ENCODE results near the gene HBQ1.
"Not testable (repeated sequence)": the region's sequence is repeated elsewhere in the genome, so short reads cannot be mapped to it uniquely, and the experiment has no call there.

The HBQ1 gene

DNA sequence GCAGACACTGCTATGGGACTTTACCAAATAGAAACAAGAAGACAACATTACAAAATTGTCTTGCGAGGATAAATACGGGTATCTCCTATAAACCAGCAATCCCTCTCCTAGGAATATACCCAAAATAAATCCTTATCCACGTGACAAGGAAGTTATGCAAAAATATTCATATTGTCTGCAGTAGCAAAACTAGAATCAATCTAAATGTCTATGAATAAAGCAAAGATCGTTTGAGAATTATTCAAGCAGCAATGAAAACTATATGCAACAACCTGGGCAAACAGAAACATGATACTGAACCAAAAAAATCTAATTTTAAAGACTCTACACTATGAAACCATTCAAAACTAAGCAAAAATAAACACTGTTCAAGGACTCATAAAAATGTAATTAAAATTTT, 39.8 kb downstream of the HBQ1 start:
- no peak for TF ChIP-seq JUND (IDR thresholded peaks at IDR 0.05; ENCODE audit: low read depth)
- DNase-seq (ENCODE audit: low read depth in 1 of 2, low spot score in 1 of 2) = no peak
- in situ Hi-C loops (cut with HindIII; ENCODE audit: low pct_unique_long_range_greater_than_20kb, low sequenced_read_pairs) = no loop called here

DNA sequence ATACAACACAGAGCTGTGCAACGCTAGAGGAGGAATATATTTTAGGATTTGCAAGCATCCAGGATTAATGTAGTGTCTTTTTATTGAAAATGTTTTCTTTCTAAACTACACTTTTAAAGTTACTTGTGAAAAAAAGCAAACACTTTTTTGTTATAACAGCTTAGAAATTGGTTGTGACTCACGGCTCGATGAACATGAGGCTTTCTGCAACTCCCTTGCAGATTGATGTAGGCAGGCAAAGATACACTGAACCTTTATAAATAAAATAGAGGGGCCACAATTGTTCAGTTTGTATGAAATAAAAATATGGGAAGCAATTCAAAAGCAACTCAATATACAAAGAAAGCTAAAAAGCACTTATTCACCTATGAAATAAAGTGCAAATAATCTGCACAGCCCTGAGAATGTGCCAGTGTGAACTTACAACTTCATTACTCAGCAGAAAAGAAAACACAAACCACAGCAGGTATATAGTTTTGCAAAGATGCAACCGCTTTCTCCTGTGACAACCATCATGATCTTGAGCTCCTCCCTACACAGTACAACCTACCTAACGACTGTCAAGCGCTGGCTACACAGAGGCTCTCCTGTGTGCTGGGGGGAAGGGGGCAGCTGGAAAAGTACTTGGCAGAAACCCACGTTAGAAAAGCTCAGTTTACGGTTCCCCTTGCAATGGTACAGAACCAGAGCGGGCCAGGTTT, 48.0 kb downstream of the HBQ1 start:
- in situ Hi-C loops (cut with HindIII; ENCODE audit: low pct_unique_long_range_greater_than_20kb, low sequenced_read_pairs) = no loop called here
- no peak for TF ChIP-seq JUND (IDR thresholded peaks at IDR 0.05; ENCODE audit: low read depth)
- peak in 1 of 2 experiments; percentile 46 for DNase-seq (ENCODE audit: low read depth in 1 of 2, low spot score in 1 of 2)

DNA sequence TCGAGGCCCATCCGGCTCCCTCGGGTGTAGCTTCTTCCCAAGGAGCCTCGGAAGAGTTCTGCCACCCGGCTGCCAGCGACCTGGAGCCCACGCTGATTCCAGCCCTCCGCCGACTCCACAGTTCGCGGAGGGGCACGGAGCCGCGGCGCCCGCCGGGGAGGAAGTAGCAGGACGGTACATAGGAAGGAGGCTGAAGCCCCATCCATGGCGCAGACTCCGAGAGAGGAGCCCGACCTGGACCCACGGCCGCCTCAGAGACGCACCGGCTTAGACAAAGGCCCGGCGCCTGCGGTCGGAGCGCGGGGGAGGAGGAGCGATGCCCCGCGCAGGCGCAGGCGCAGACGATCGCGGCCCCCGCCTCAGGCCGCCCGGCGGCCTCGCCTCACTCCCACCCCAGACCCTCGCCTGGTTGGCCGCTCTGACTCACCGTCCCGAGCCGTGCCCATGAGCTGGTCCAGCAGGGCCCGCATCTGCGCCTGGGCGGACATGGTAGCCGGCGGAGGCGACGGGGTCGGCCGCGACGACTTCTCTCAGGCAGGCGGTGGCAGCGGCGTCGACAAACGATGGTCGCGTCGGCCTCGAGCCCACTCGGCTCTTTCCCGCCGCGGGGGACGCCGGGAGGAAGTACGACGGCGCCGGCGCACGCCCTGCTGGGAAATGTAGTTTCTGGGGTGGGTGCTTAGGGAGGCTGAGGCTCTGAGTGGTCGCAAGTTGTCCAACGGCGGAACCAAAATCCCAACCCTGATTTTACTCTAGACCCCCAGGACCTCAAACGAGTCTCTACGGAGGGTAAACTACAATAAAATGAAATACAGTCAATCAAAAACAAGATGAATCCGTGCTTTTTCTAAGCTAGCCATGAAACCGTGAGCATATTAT, 48.8 kb downstream of the HBQ1 start, which contains the start of gene LUC7L:
TSS of gene LUC7L (minus strand) at position 598 of the 879 bp plus-strand sequence. CDS start at position 488, 110 bp downstream.
- peak; percentile 86 to 90 for DNase-seq (ENCODE audit: low read depth in 1 of 2, low spot score in 1 of 2)
- no peak for TF ChIP-seq JUND (IDR thresholded peaks at IDR 0.05; ENCODE audit: low read depth)
- in situ Hi-C loops (cut with HindIII; ENCODE audit: low pct_unique_long_range_greater_than_20kb, low sequenced_read_pairs) = no loop called here

DNA sequence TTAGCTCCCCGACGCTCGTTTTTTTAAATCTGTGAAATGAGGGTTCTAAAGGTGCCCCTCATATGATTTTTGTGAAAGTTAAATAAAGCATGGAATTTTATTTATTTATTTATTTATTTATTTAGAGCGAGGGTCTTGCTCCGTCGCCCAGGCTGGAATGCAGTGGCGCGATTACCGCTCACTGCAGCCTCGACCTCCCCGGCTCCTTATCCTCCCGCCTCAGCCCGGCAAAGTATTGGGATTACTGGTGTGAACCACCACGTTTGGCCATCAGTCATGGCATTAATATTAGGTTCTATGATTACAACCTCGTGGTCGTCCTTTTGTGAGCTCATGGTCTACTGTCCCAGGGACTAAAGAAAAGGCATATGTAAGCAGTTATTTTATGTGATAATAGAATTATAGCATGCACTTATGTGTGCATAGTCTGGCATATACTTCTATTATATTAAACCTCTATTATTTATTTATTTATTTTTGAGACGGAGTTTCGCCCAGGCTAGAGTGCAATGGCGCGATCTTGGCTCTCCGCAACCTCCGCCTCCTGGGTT, 49.5 kb downstream of the HBQ1 start:
- TF ChIP-seq JUND (IDR thresholded peaks at IDR 0.05; ENCODE audit: low read depth) = no peak
- DNase-seq (ENCODE audit: low read depth in 1 of 2, low spot score in 1 of 2) = no peak
- in situ Hi-C loops (cut with HindIII; ENCODE audit: low pct_unique_long_range_greater_than_20kb, low sequenced_read_pairs) = no loop called here

DNA sequence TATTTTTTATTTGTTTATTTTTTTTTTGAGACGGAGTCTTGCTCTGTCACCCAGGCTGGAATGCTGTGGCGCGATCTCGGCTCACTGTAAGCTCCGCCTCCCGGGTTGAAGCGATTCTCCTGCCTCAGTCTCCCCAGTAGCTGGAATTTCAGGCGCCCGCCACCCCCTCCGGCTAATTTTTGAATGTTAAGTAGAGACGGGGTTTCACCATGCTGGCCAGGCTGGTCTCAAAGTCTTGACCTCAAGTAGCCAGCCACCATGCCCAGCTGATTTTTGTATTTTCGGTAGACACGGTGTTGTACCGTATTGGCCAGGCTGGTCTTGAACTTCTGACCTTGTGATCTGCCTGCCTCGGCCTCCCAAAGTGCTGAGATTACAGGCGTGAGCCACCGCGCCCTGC, 50.1 kb downstream of the HBQ1 start:
- in situ Hi-C loops (cut with HindIII; ENCODE audit: low pct_unique_long_range_greater_than_20kb, low sequenced_read_pairs); DNase-seq (ENCODE audit: low read depth in 1 of 2, low spot score in 1 of 2): not testable (repeated sequence)

Data from T47D (cell line).